Measurements from ENCODE around the gene IQSEC3.
"Not testable (repeated sequence)": the region's sequence is repeated elsewhere in the genome, so short reads cannot be mapped to it uniquely, and the experiment has no call there.

IQSEC3 gene

GRCh38 chr12:214003-214741 is 147.6 kb downstream of the IQSEC3 start, which contains the start of gene SLC6A12:
Gene SLC6A12 (minus strand): TSS chr12:214157. CDS start chr12:209986, 4,171 bp downstream.
- no peak for DNase-seq (ENCODE audit: low spot score)

- no peak for DNase-seq (ENCODE audit: low spot score)
These were observed 148.5 kb downstream of the IQSEC3 start for GRCh38 chr12:215116-215515.

GRCh38 chr12:217029-217428 is 150.5 kb downstream of the IQSEC3 start:
- DNase-seq (ENCODE audit: low spot score): not testable (repeated sequence)

- DNase-seq (ENCODE audit: low spot score): no peak
These were observed 151.7 kb downstream of the IQSEC3 start for GRCh38 chr12:218221-218620.

GRCh38 chr12:218728-219590 is 152.4 kb downstream of the IQSEC3 start:
- no peak for DNase-seq (ENCODE audit: low spot score)

GRCh38 chr12:219891-220352 is 153.4 kb downstream of the IQSEC3 start:
- DNase-seq (ENCODE audit: low spot score): peak; percentile 95

- DNase-seq (ENCODE audit: low spot score): no peak
These were observed 153.9 kb downstream of the IQSEC3 start for GRCh38 chr12:220491-220890.

- DNase-seq (ENCODE audit: low spot score): no peak
These were observed 154.5 kb downstream of the IQSEC3 start for GRCh38 chr12:220946-221550.

- DNase-seq (ENCODE audit: low spot score): no peak
These were observed 155.2 kb downstream of the IQSEC3 start for GRCh38 chr12:221736-222135.

GRCh38 chr12:223841-224240 is 157.3 kb downstream of the IQSEC3 start:
- DNase-seq (ENCODE audit: low spot score): no peak

- DNase-seq (ENCODE audit: low spot score): no peak
These were observed 157.8 kb downstream of the IQSEC3 start for GRCh38 chr12:224330-224729.

- DNase-seq (ENCODE audit: low spot score): no peak
These were observed 158.4 kb downstream of the IQSEC3 start for GRCh38 chr12:225012-225411.

- no peak for DNase-seq (ENCODE audit: low spot score)
These were observed 159.8 kb downstream of the IQSEC3 start for GRCh38 chr12:226401-226800.

- DNase-seq (ENCODE audit: low spot score): no peak
These were observed 160.8 kb downstream of the IQSEC3 start for GRCh38 chr12:227286-227915.
